ENCODE measurements around the gene ADGRV1.

ADGRV1 gene

GRCh38 chr5:91164424-91164823, 605.8 kb downstream of the ADGRV1 start:
- Histone ChIP-seq H3K36me3 (ENCODE audit: control insufficient read depth in 2 of 2, insufficient read depth in 2 of 2, low read length in 2 of 2) (no peaks in the 10 kb centered on the region), H3K4me1 (ENCODE audit: control insufficient read depth in 2 of 2, insufficient read depth in 2 of 2, low read length in 2 of 2) (peaks cover 7 to 11% of the 10 kb centered on the region in 2 donors), H3K27me3 (ENCODE audit: control insufficient read depth in 2 of 2, insufficient read depth in 2 of 2, low read length in 2 of 2) (no peaks in the 10 kb centered on the region), H3K4me3 (ENCODE audit: low read length in 2 of 2) (no peak overlapping the region), H3K9ac (ENCODE audit: low read depth in 1 of 2, low read length in 2 of 2) (no peak overlapping the region), H3K9me3 (ENCODE audit: control insufficient read depth in 2 of 2, low read length in 2 of 2) (no peaks in the 10 kb centered on the region), H3K27ac (ENCODE audit: low read depth in 2 of 2, low read length in 2 of 2) (no peak overlapping the region)

- no peaks in the 10 kb centered on the region for H3K9me3 ChIP-seq (ENCODE audit: control insufficient read depth in 2 of 2, low read length in 2 of 2)
- H3K36me3 ChIP-seq (ENCODE audit: control insufficient read depth in 2 of 2, insufficient read depth in 2 of 2, low read length in 2 of 2), result no peaks in the 10 kb centered on the region
- H3K27me3 ChIP-seq (ENCODE audit: control insufficient read depth in 2 of 2, insufficient read depth in 2 of 2, low read length in 2 of 2), result no peaks in the 10 kb centered on the region
- H3K4me1 ChIP-seq (ENCODE audit: control insufficient read depth in 2 of 2, insufficient read depth in 2 of 2, low read length in 2 of 2), result peaks cover 7 to 11% of the 10 kb centered on the region in 2 donors
- no peak overlapping the region for H3K4me3 ChIP-seq (ENCODE audit: low read length in 2 of 2)
- no peak overlapping the region for H3K9ac ChIP-seq (ENCODE audit: low read depth in 1 of 2, low read length in 2 of 2)
- H3K27ac ChIP-seq (ENCODE audit: low read depth in 2 of 2, low read length in 2 of 2), result no peak overlapping the region
Measured at GRCh38 chr5:91166059-91166807, 607.6 kb downstream of the ADGRV1 start.

- Histone ChIP-seq H3K9ac (ENCODE audit: low read depth in 1 of 2, low read length in 2 of 2) (no peak overlapping the region), H3K9me3 (ENCODE audit: control insufficient read depth in 2 of 2, low read length in 2 of 2) (no peaks in the 10 kb centered on the region), H3K27me3 (ENCODE audit: control insufficient read depth in 2 of 2, insufficient read depth in 2 of 2, low read length in 2 of 2) (no peaks in the 10 kb centered on the region), H3K36me3 (ENCODE audit: control insufficient read depth in 2 of 2, insufficient read depth in 2 of 2, low read length in 2 of 2) (no peaks in the 10 kb centered on the region), H3K4me1 (ENCODE audit: control insufficient read depth in 2 of 2, insufficient read depth in 2 of 2, low read length in 2 of 2) (no peaks in the 10 kb centered on the region), H3K4me3 (ENCODE audit: low read length in 2 of 2) (no peak overlapping the region), H3K27ac (ENCODE audit: low read depth in 2 of 2, low read length in 2 of 2) (no peak overlapping the region)
Measured at GRCh38 chr5:91168859-91169258, 610.3 kb downstream of the ADGRV1 start.

GRCh38 chr5:91170266-91170665, 611.7 kb downstream of the ADGRV1 start:
- no peak overlapping the region for H3K27ac ChIP-seq (ENCODE audit: low read depth in 2 of 2, low read length in 2 of 2)
- H3K4me1 ChIP-seq (ENCODE audit: control insufficient read depth in 2 of 2, insufficient read depth in 2 of 2, low read length in 2 of 2), result no peaks in the 10 kb centered on the region

GRCh38 chr5:91171322-91171721, 612.7 kb downstream of the ADGRV1 start:
- Histone ChIP-seq H3K4me1 (ENCODE audit: control insufficient read depth in 2 of 2, insufficient read depth in 2 of 2, low read length in 2 of 2) (no peaks in the 10 kb centered on the region), H3K27ac (ENCODE audit: low read depth in 2 of 2, low read length in 2 of 2) (no peak overlapping the region), H3K4me3 (ENCODE audit: low read length in 2 of 2) (no peak overlapping the region), H3K9me3 (ENCODE audit: control insufficient read depth in 2 of 2, low read length in 2 of 2) (no peaks in the 10 kb centered on the region), H3K27me3 (ENCODE audit: control insufficient read depth in 2 of 2, insufficient read depth in 2 of 2, low read length in 2 of 2) (no peaks in the 10 kb centered on the region), H3K9ac (ENCODE audit: low read depth in 1 of 2, low read length in 2 of 2) (no peak overlapping the region), H3K36me3 (ENCODE audit: control insufficient read depth in 2 of 2, insufficient read depth in 2 of 2, low read length in 2 of 2) (no peaks in the 10 kb centered on the region)

More at GRCh38 chr5:91170266-91170665, 611.7 kb downstream of the ADGRV1 start:
- H3K4me3 ChIP-seq (ENCODE audit: low read length in 2 of 2), result no peak overlapping the region
- no peaks in the 10 kb centered on the region for H3K9me3 ChIP-seq (ENCODE audit: control insufficient read depth in 2 of 2, low read length in 2 of 2)
- no peaks in the 10 kb centered on the region for H3K36me3 ChIP-seq (ENCODE audit: control insufficient read depth in 2 of 2, insufficient read depth in 2 of 2, low read length in 2 of 2)
- H3K9ac ChIP-seq (ENCODE audit: low read depth in 1 of 2, low read length in 2 of 2), result no peak overlapping the region
- H3K27me3 ChIP-seq (ENCODE audit: control insufficient read depth in 2 of 2, insufficient read depth in 2 of 2, low read length in 2 of 2), result no peaks in the 10 kb centered on the region

- Histone ChIP-seq H3K27ac (ENCODE audit: low read depth in 2 of 2, low read length in 2 of 2) (no peak overlapping the region), H3K27me3 (ENCODE audit: control insufficient read depth in 2 of 2, insufficient read depth in 2 of 2, low read length in 2 of 2) (no peaks in the 10 kb centered on the region), H3K9me3 (ENCODE audit: control insufficient read depth in 2 of 2, low read length in 2 of 2) (no peaks in the 10 kb centered on the region), H3K4me3 (ENCODE audit: low read length in 2 of 2) (no peak overlapping the region), H3K36me3 (ENCODE audit: control insufficient read depth in 2 of 2, insufficient read depth in 2 of 2, low read length in 2 of 2) (no peaks in the 10 kb centered on the region), H3K9ac (ENCODE audit: low read depth in 1 of 2, low read length in 2 of 2) (no peak overlapping the region), H3K4me1 (ENCODE audit: control insufficient read depth in 2 of 2, insufficient read depth in 2 of 2, low read length in 2 of 2) (no peaks in the 10 kb centered on the region)
Measured at GRCh38 chr5:91174396-91174795, 615.8 kb downstream of the ADGRV1 start.

GRCh38 chr5:91175708-91176107, 617.1 kb downstream of the ADGRV1 start:
- no peaks in the 10 kb centered on the region for H3K27me3 ChIP-seq (ENCODE audit: control insufficient read depth in 2 of 2, insufficient read depth in 2 of 2, low read length in 2 of 2)
- no peaks in the 10 kb centered on the region for H3K4me1 ChIP-seq (ENCODE audit: control insufficient read depth in 2 of 2, insufficient read depth in 2 of 2, low read length in 2 of 2)
- H3K9ac ChIP-seq (ENCODE audit: low read depth in 1 of 2, low read length in 2 of 2), result no peak overlapping the region
- no peak overlapping the region for H3K27ac ChIP-seq (ENCODE audit: low read depth in 2 of 2, low read length in 2 of 2)
- H3K36me3 ChIP-seq (ENCODE audit: control insufficient read depth in 2 of 2, insufficient read depth in 2 of 2, low read length in 2 of 2), result no peaks in the 10 kb centered on the region
- no peaks in the 10 kb centered on the region for H3K9me3 ChIP-seq (ENCODE audit: control insufficient read depth in 2 of 2, low read length in 2 of 2)
- H3K4me3 ChIP-seq (ENCODE audit: low read length in 2 of 2), result no peak overlapping the region

GRCh38 chr5:91176288-91177016, 617.9 kb downstream of the ADGRV1 start:
- Histone ChIP-seq H3K4me3 (ENCODE audit: low read length in 2 of 2) (no peak overlapping the region), H3K9ac (ENCODE audit: low read depth in 1 of 2, low read length in 2 of 2) (no peak overlapping the region), H3K27ac (ENCODE audit: low read depth in 2 of 2, low read length in 2 of 2) (no peak overlapping the region), H3K27me3 (ENCODE audit: control insufficient read depth in 2 of 2, insufficient read depth in 2 of 2, low read length in 2 of 2) (no peaks in the 10 kb centered on the region), H3K36me3 (ENCODE audit: control insufficient read depth in 2 of 2, insufficient read depth in 2 of 2, low read length in 2 of 2) (no peaks in the 10 kb centered on the region), H3K9me3 (ENCODE audit: control insufficient read depth in 2 of 2, low read length in 2 of 2) (no peaks in the 10 kb centered on the region), H3K4me1 (ENCODE audit: control insufficient read depth in 2 of 2, insufficient read depth in 2 of 2, low read length in 2 of 2) (no peaks in the 10 kb centered on the region)

- peaks cover 0 to under 1% of the 10 kb centered on the region in 2 donors for H3K4me1 ChIP-seq (ENCODE audit: control insufficient read depth in 2 of 2, insufficient read depth in 2 of 2, low read length in 2 of 2)
- H3K36me3 ChIP-seq (ENCODE audit: control insufficient read depth in 2 of 2, insufficient read depth in 2 of 2, low read length in 2 of 2), result no peaks in the 10 kb centered on the region
- no peak overlapping the region for H3K27ac ChIP-seq (ENCODE audit: low read depth in 2 of 2, low read length in 2 of 2)
- H3K4me3 ChIP-seq (ENCODE audit: low read length in 2 of 2), result no peak overlapping the region
- H3K27me3 ChIP-seq (ENCODE audit: control insufficient read depth in 2 of 2, insufficient read depth in 2 of 2, low read length in 2 of 2), result no peaks in the 10 kb centered on the region
- H3K9ac ChIP-seq (ENCODE audit: low read depth in 1 of 2, low read length in 2 of 2), result no peak overlapping the region
- no peaks in the 10 kb centered on the region for H3K9me3 ChIP-seq (ENCODE audit: control insufficient read depth in 2 of 2, low read length in 2 of 2)
Measured at GRCh38 chr5:91177085-91177484, 618.5 kb downstream of the ADGRV1 start.

- Histone ChIP-seq H3K4me3 (ENCODE audit: low read length in 2 of 2) (no peak overlapping the region), H3K9ac (ENCODE audit: low read depth in 1 of 2, low read length in 2 of 2) (no peak overlapping the region), H3K27me3 (ENCODE audit: control insufficient read depth in 2 of 2, insufficient read depth in 2 of 2, low read length in 2 of 2) (no peaks in the 10 kb centered on the region), H3K4me1 (ENCODE audit: control insufficient read depth in 2 of 2, insufficient read depth in 2 of 2, low read length in 2 of 2) (peaks cover 4 to 5% of the 10 kb centered on the region in 2 donors), H3K27ac (ENCODE audit: low read depth in 2 of 2, low read length in 2 of 2) (no peak overlapping the region), H3K9me3 (ENCODE audit: control insufficient read depth in 2 of 2, low read length in 2 of 2) (no peaks in the 10 kb centered on the region), H3K36me3 (ENCODE audit: control insufficient read depth in 2 of 2, insufficient read depth in 2 of 2, low read length in 2 of 2) (no peaks in the 10 kb centered on the region)
Measured at GRCh38 chr5:91177639-91178038, 619.0 kb downstream of the ADGRV1 start.
